Inferior parietal cortex (tissue), 1 donor: ENCODE results near the gene FAM107B.
A peak's percentile ranks its signal among the peaks of the same experiment; 100 is the strongest.
"Not testable (repeated sequence)": the region's sequence is repeated elsewhere in the genome, so short reads cannot be mapped to it uniquely, and the experiment has no call there.

ENCODE experiments used
- DNase-seq: peaks from one replicate; pipeline ENCODE4 v3.0.0-alpha.2; 2016; ENCODE audit errors: extremely low spot score

Gene FAM107B

DNA sequence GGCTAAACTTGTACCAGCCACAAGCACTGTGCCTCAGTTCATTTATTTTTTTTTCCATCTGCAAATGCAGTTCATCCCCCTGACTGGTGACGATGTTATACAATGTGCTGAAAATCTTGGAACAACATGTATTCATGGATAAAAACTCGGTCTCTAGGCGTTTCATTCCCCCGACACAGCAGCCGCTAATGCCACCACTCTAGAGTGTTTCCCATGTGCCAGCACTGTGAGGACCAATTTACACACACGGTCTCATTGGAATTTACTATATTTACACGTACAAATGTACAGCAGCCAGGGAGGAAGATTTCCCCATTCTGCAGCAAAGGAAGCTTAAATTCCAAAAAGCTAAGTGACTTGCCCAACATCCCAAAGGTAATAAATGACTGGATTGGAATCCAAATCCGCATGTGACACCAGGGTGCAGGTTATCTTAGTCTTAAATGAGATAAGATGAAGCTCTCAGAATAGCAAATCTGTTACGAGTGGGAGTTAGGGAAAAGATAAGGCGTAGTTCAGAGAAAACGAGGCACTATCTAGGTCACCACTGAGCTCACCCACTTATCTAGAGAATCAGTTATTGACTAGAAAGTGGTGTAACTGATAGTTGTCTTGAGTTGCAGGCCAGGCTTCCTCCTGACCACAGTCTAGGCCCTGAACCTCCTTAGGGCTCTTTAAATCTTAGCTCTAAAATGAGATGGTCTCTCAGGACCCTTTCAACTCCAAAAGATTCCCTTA lies 36.7 kb downstream of the FAM107B start:
- peak; percentile 21 for DNase-seq

DNA sequence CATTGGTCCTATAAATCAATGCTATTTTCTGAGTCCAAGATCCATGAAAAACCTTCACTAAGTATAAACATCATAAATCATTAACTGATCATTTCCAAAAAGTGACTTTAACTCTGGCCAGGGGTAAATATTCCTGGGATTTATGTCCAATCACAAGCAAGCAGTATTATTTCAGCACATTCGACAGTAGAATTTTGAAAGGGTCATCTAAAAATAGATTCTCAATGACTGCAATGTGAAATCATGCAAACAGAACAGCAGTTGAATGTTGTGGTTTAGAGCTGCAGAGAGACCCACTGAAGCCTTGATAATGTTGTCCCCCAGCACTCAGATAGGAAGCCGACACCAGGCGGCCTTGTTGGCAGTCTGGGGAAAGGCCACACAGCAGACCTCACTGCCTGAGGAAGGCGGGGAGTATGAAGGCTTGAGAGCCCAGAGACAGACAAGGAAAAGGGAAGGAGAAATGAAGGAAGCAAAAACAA lies 38.1 kb downstream of the FAM107B start:
- DNase-seq, result no peak

DNA sequence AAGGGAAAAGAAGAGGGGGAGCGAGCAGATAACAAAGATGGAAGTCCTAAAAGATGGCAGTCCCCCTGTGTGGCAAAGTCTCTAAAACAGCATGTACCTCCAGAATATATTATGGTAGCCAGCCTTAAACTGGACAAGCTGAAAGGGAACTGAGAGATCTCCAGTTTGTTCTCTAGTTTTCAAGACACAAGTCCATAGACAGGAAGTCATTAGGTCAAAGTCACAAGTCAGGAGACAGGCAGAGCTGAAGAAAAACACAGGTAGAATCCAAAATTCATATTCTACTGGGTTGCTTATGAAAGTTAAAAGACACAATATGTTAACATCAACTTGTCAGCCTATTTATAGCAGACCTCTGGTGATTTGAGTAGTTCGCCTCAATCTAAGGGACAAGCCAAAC lies 38.7 kb downstream of the FAM107B start:
- no peak for DNase-seq

DNA sequence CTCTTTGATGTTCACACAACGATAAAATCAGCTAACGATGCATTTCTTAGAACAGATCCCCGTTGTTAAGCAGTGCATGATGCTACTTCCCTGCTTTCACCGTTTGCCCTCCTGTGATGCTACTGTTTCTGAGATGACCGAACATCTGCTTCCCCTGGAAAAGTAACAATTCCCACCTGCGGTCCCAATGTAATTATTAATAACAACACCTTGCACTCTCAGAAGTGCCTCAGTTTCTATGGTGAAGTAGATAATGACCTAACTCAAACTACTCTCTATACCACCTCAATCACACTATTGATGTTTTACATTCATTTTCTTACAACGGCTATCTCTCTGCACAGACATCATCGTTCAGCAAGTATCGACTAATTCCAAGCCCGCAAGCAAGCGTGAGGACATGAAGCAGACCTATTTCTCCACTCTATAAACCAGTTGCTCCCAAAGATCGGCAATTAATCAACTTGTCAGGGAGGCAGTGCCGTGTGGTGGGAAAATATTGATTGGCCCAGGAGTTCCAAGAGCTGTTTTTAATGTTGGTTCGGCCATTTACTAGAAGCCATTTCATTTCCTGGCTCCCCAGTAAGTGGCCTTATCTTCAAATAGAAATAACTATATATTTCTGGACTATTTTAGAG lies 42.7 kb downstream of the FAM107B start:
- DNase-seq, result no peak

DNA sequence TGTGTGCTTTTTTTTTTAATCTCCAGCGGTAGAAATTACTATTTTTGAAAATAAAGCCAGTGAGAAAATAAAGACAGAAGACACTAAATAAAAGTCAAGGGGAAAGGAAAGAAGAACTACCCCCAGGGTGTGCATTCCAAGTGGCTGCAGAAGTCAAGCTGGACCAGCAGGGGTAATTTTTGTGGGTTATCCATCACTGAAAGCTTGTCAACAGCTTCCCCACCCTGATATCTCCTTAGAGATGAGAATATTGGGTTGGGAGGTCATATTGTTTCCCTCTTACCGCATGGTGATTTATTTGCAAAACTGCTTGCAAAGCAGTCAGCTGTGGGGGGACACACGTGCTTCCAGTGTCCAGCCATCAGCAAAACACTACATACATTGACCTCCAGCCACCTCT lies 46.4 kb downstream of the FAM107B start:
- no peak for DNase-seq

DNA sequence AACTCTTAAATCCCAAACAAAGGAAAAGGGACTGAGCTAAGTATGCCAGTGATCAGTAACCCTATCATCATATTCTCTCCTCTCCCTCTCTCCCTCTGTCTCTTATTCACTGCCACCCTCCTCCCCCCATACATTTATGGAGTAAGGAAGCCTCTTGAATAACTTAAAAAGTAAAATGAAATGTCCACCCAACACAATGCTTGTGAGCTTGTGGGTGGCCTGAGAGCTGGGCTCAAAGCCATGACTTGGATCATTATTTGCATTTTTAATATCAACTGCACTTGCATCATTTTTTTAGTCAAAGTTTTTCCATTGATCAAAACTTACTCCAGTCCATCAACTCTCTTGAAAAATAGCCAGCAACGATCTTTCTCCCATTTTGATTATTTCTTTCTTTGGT lies 46.8 kb downstream of the FAM107B start:
- no peak for DNase-seq

DNA sequence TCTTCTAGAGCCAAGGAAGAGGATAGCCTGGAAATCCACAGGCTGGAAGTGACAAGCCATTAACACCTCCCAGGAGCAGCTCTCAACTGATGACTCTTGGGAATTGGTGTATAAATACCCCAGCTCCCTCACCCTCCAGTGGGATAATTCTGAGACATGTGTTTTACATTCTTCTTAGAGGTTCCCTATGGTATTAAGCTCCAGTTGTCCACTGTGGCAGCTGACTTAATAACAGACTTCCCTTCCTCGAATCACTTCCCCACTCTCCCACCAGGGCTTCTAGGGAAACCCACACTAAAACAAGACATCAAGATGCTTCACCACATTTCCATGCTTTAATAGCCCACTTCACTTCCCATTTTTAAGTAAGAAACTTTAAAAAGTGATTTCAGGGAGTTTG lies 47.2 kb downstream of the FAM107B start:
- DNase-seq, result no peak

DNA sequence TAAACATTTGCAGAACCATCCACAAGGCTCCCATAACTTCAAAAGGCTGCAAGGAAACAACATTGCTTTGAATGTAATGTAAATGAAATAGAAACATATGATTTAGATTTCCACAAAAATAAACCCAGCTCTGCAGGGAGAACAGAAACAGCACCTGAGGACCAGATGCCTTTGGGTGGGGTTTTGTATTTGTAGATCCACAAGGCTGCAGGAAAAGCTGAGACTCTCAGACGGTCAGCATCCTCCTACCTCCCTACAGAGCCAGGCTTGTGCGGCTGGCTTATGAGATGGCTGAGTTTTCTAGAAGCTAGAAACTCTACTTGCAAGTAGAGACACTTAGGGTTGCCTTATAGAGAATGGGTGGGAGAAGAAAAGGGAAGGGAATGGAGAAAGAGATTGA lies 49.8 kb downstream of the FAM107B start:
- DNase-seq, result no peak

DNA sequence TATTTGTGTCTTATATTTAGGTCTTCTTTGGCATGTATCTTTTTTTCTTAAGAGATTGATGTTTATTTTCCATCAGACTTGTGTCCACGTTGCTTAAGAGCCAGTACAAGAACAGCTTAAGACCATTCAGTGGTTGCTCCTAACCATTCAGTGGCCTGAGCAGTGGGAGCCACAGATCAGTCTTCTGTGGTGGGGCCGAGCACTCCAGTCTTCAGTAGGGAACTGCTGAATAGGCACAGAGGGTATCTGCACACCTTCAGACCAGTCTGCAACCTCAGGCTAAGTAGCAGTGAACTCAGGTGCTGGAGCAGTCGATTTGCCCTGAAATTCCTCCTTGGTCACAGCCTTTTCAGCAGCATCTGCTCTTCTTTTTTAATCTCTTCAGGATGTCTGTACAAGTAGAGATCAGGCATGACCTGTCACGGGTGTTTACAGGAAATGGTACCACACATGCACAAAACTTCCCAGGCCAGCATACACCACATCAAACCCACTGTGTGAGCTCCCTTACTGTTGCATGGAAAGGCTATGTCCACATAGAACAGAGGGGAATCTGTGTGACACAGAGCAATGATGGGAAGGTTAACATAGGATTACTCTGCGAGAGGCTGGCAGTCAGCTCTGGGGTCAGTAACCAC lies 51.5 kb downstream of the FAM107B start:
- DNase-seq, result no peak

DNA sequence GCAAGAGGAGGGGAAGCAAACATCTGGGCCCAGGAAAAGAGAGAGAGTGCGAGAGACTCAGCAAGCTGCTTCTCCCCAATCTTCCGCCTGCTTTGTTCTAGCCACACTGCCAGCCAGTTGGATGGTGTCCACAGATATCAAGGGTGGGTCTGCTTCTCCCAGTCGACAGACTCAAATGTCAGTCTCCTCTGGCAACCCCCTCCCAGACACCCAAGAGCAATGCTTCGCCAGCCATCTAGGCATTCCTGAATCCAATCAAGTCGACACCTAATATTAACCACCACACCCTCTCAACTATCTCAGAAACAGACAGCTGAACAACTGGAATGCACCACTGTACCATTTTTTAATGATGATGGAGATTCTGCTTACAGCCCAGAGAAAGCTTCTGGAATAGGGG lies 57.1 kb downstream of the FAM107B start:
- no peak for DNase-seq

DNA sequence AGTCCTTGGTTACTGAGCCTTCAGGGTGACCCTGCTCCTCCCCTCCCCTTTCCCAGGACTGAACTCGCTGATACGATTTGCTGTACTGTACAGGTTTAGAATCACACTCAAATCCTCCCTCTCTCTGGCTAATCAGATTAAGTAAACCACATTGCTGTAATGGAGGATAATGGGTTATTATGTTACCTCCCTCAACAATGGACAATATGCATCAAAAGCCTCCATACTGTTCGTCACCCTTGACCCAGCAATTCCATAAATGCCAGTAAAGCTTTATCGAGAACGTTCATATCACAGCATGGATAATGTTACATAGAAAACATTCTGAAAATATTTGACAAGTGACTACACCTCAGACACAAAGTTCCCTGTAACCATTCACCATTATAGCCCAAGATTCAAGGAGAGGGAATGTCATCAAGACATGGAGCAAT lies 61.7 kb downstream of the FAM107B start:
- DNase-seq, result no peak

DNA sequence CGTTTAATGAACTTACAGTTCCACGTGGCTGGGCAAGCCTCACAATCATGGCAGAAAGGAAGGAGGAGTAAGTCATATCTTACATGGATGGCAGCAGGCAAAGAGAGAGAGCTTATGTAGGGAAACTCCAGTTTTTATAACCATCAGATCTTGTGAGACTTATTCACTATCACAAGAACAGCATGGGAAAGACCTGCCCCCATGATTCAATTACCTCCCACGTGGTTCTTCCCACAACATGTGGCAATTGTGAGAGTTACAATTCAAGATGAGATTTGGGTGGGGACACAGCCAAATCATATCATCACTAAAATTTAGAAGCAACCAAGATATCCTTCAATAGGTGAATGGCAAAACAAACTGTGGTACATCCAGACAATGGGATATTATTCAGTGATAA lies 65.4 kb downstream of the FAM107B start:
- not testable (repeated sequence) for DNase-seq

DNA sequence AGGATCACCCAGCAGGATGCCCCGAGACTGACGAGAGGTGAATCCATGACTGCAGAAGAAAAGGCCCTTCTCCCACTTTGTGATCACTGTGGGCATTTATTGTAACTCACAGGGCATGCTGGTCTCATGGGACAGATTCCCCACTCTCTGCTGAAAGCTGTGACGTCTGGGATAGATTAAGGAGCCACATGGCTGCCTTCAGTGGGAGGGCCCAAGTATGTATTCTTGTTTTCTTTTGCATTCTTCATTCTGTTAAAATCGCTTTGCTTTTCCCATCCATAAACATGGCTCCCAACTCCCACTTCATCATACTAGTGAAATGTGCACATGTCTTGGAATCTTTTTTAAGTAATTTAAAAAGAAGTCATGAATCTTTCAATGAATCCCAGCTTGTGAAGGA lies 67.2 kb downstream of the FAM107B start:
- DNase-seq, result no peak

DNA sequence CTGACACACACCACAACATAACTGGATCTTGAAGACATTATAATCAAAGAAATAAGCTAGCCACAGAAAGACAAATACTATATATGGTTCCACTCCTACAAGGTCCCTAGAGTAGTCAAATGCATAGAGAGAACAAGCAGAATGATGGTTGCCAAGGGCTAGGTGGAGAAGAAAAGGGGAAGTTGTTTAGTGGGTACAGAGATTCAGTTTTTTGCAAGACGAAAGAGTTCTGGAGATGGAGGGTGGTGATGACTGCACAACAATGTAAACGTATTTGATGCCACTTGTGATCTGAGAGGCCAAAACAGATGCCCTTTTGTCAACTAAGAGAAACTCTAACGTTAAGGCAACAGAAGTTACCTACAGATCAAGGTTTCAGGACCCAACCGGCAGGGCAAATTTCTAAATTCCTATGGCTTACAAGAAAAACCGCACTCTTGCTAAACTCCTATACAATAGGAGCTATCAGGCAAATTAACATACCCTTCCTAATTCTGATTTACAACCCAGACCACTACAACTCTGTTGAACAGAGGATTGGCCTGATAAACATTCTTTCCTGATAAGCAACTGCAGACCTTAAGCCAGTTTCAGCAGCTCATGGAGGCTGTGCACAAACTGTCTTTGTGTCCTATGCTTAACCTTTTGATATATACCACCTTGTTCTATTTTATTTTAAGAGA lies 69.0 kb downstream of the FAM107B start:
- no peak for DNase-seq

DNA sequence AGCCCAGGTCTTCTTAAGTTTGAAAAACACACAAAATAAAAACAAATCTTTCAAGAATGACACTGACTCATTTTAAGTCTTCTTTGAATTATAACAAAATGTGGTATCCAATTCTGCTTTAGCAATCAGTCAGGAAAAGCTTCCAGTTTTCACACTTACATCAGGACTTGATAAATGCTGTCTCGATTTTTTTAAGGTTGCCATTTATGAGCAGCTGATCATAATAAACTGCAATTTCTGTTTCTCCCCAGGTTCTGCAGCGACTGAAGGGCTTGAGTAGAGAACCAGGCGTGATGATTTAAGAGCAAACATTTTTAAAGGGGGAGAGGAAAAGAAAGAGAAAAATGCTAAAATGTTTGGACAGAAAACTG lies 71.1 kb downstream of the FAM107B start:
- no peak for DNase-seq

DNA sequence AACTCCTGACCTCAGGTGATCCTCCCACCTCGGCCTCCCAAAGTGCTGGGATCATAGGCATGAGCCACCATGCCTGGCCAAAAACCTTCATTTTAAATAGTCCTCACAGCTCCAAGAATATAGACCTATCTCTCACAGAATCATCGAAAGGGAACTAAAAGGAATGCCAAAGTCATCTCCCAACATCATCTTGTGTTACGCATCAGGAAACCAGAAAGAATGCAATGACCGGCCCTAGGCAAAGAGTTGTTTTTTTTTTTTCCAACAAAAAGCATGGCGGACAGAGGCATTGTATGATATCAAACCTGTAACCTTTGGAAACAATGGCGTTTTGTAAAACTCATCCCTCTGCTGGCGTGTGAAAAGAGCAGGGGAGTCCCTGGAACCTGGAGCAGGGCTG lies 73.2 kb downstream of the FAM107B start:
- no peak for DNase-seq

DNA sequence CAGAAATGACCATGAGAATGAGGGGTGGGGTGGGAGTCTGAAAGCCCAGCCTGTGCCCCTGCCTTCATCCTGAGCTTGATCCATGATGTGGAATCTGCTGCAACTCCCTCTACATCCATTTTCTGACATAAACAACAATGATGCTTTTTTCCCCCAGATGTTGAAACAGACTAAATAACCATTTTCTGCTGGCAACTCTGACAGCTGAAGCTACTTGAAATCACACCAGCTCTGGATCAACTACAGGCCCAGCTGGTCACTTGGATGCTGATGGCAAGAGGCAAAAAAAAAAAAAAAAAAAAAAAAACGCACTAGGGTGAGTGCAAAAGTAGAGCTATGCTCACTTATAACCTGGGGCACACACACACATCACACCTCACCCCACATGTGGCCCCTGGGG lies 74.2 kb downstream of the FAM107B start:
- no peak for DNase-seq

DNA sequence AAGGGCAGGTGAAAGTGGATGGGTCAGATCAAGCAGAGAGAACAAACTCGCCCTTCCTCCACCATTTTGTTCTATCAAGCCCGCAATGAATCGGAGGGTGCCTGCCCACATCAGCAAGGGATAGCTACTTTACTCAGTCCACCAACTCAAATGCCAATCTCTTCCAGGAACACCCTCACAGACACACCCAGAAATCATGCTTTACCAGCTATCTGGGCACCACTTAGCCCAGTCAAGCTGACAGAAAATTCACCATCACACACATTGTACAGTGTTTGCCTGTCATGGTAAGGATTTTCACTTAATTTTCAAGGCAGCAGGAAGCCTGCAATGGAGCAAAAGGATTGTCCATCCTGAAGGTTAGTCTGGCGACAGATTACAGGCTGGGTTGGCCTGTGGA lies 75.2 kb downstream of the FAM107B start:
- no peak for DNase-seq

DNA sequence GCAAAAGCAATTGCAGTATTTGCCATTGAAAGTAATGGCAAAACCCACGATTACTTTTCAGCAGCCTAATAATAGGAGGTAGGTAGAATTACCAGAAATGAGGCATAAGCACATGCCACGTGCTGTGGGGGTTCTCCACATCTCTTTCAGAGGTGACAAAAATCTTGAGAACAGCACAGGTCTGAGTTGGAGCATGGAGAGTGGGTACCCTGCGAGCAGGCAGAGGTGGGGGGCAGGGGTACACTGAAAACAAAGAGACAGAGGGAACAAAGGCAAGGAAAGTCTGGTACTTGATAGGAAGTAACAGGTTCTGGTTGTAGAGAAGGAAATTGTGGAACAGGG lies 75.9 kb downstream of the FAM107B start:
- no peak for DNase-seq

DNA sequence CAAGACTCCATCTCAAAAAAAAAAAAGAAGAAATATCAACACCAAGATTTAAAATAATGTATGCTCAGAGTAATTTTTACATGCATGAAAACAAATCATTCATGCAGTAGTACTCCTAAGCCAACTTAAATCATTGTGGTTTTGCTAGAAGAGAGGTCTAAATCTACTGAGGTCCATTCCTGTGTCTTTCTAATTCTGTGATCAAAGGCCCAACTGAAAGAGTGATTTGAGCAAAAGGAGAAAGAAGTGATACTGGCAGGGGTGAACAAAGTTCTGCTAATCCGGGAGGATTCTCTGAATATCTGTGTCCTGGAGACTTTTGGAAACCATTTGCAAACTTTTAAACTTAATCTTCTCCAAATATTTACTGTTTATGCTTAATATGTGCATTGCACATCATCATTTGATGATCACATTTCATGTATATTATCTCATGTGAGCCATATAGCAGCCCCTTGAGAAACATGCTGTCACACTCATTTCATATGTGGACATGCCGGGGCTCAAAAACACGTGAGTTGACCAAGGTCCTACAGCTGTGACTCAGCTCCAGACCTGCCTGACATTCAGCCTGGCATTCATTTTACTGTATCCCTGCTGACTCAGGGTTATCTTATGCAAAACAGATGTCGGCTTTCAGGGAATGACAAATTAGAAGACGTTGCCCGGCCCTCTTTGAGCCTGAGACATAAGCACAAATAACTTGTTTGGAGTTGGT lies 76.4 kb downstream of the FAM107B start:
- no peak for DNase-seq

DNA sequence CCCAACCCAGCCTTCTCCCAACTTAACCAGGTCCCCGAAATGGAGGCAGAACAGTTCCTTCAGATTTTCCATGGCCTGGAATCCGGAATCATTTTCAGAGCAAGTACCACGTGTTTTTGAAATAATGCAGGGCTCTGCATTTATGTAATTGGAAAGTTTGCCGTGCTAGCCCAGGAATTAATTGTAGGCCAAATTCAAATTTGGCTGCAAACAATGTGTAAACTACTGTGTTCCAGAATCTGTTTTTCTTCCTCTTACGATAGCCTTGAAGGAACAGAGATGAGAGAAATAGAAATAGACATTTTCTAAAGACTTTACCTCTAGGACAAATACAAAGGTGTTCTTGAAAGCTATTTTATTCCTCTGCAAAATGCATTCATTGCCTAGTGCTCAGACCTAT lies 77.4 kb downstream of the FAM107B start:
- DNase-seq, result no peak

DNA sequence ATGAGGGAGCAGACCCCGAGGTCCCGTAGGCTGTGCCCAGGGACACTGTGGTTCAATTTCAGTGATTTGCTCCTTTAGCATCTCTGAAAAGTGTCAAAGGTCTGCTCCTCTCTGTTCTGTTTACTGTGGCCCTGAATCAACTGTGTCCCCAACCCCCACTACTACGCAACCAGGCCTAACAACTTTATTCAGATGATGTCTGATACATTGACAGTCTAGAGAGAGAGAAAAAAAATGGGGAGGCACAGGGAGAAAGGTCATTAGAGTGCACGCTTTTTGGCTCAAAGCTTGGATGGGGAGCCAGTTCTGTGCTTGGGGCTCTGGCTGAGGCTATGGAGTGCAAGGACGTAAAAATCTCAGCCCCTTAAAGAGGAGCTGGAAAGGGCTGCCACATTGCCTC lies 77.9 kb downstream of the FAM107B start:
- no peak for DNase-seq
